DND-41 (cell line): ENCODE measurements around the gene BSCL2.

Experiments
- CTCF ChIP-seq: IDR thresholded peaks from 2 replicates; pipeline ENCODE4 v1.5.1; 2012; ENCODE audit warnings: borderline replicate concordance, low read length, moderate library complexity, mild to moderate bottlenecking; ENCODE audit not compliant: poor library complexity, severe bottlenecking; ENCODE audit errors: extremely low read depth
- EZH2 ChIP-seq: IDR thresholded peaks from 3 replicates; pipeline ENCODE4 v1.6.1; 2012; ENCODE audit warnings: borderline replicate concordance, low read depth, mild to moderate bottlenecking, moderate library complexity, low read length, inconsistent platforms; ENCODE audit not compliant: severe bottlenecking

- TF ChIP-seq CTCF (no peak), EZH2 (no peak)
These were observed 1.6 kb upstream of the BSCL2 start for GRCh38 chr11:62708793-62709192.
